LoVo (cell line): ENCODE results near the gene FAM78B.

Experiments
- DNase-seq: peaks from one replicate; pipeline ENCODE4 v3.0.0-alpha.2; 2016; ENCODE audit warnings: low spot score

FAM78B gene

DNA sequence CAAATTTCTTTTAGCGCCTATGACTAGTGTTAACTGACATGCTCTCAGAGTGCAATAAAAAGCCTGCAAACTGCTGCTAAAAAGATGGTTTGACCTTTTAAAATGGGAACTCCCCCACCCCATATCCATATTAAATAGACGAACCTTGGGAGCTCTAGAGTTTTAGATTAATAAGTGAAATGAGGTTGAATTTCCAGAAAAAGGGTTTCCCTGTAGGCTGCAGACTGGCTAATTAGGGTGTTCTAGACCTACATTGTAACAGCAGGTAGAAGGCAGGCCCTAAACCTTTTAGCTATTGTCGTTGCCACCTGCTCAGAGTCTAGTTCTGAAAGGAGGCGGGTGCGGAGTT lies 2.2 kb downstream of the FAM78B start:
- DNase-seq: no peak

DNA sequence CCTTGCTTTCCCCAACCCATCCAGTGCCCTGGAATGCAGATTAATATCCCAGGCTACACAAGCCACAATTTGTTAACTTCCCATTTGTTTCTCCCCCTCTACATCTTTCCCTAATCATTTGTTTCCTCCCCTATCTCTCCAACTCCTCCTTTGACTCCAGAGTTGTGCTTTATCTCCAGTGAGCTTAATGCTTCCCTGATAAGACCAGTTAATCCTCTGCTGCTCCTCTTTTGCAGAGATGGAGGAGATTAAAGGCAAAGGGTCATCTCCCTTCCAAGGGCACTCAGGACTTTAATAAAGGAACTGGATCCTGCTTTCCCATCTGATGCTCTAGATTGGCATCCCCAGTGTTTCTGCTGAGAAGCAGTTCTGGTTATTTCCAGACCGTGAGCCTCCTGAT lies 7.1 kb downstream of the FAM78B start:
- DNase-seq: no peak

DNA sequence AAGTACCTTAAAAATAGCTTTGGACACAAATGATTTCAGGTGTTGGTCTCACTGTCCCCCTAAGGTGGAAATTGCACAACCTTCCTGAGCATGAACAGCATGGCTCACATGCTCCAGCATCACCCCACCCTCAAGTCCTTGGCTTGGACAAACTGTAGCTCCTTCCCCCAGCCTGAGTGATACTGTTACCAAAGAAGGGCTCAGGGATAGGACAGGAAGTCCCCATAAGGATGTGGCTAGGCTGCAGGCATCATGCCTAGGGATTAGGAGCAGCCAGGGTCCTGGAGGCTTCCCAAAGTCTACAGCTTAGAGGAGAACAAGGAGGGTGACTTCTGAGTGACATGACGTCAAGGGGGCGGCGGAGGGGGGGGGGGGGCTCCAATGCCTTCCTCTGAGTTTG lies 10.1 kb downstream of the FAM78B start:
- no peak for DNase-seq

DNA sequence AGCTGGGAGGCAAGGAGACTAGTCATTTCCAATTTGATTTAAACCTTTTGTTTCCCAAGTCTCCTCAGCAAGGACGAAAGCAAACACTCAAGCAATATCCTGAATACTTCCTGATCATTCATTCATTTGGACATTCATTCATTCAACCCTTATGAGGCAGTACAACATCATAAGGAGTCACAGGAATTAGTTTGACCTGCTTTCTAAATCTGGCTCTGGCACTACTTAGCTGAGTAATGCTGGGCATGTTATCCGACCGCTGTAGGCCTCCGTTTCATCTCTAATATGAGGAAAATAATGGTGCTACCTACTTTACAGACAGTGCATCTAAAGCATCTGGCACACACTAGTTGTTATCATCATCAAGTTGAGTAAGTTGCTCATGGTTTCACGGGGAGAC lies 11.7 kb downstream of the FAM78B start:
- DNase-seq: no peak

DNA sequence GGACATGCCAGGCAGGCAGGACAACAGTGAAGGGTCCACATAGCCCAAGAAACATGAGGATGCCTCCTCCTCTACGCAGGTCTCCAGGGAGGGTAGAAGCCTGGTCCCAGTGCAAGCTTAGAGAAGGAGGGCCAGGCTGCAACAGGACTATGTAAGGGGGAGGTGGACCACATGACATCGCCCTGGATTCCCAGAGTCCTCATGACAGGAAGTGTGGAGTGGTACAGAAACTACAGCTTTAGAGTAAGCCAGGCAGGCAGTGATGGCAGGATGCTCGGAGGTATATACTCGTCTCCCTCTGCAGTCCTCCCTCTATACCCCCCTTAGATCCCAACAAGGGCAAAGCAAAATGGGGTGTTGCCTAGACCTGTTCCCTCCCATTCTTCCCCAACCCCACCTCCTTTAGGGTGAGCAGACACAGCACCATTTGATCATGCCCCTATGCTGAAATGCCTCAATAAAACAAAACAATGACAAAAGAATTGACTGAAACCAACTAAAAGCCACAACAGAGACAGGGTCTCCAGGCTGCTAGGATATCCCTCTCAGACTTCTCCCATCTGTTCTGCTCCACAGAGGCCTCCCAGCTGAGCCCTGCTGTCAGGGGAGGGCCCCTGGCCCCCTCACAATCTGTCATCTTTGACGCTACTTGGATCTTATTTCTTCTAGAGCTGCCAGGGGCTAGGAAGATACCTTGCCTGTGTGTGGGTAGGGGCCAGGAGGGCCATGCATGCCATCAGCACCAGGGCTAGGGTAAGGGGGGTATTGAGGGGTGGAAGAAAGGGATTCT lies 13.1 kb downstream of the FAM78B start:
- no peak for DNase-seq

DNA sequence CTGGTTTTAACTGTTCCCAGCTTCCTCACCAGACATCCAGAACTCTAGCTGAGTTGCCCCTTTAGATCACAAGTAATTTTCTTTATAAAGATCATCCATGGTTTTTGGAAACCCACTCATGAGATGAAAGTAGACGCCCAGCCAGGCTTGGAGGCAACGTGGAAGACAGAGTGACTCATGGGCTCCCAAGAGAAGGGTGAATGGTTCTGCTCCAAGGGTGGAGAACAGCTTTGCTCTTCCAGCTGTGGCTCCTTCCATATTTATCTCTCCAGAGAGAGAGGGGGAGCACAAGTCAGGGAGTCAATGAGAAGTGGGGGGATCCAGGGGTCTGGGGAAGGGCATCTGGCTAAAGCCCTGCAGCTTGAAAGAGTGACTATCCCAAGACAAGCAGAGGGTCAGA lies 13.8 kb downstream of the FAM78B start:
- DNase-seq: no peak

DNA sequence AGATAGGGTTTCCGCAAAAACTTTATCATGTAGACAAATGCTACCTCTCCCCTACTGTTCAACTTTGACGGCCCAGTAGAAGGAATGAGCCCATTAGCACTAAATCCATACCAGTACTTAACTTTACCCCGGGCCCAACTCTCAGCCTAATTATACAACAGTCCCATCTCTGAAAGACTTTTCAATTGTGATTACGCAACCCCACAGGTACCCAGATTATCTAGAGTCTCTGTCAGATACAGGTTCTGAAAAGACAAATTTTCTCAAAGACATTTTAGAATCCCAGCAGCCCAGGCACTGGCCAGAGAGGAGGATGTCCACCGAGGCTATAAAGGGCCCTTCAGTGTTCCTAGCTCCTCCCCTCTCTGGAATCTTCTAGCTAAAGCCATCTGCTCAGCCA lies 15.0 kb downstream of the FAM78B start:
- no peak for DNase-seq

DNA sequence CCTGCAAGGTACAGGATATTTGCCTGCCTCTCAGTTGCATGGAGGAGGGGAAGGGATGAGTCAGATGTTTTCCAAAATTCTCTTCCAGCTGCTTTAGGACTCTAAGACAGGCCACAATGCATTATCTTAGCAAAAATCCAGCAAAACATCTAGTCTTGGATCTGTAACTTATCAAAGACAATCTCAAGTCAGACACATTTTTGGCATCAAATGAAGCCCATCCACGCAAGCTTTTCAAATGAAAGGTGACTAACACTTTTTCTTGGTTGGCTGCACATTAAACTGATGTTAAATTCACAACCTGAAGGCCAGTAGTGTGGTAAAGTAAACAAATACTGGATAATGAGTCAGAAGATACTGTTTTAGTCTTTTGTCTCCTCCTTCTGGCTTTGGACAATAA lies 21.3 kb downstream of the FAM78B start:
- DNase-seq: no peak

DNA sequence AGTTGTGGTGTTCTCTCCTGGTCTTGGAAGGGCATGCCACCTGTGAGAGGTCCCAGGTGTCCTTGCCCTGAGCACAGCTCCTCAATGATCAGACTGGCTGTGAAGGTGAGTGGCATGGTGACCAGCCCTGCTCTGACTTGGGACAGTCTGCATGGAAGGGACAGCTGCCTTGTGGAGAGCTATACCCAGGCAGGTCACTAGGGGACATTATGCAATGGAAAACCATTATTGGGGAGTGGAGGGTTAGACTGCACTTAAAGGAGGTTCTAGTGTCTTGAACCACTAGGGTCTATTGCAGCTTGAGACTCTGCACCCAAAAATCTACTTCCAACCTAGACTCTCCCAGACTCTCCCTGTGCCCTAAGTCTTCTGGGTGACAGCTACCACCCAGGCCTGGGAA lies 24.8 kb downstream of the FAM78B start:
- DNase-seq: no peak

DNA sequence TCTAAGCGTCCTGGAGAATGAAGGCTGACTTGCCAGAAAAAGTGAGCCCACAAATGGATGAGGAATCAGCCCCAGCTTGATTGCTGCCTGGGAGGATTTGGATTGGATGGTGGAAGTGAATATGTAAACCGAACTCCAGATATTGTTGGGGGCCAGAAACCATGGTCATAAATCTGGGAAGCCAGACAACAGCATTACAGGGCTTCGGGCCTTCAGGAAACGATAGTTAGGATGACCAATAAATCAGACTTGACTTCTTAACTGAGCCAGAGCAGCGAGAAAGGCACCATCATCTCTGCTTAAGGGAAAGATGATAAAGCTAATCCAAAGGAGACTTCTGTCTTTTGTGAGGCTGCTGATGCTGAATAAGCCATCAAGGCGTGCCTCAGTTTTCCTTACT lies 26.6 kb downstream of the FAM78B start:
- no peak for DNase-seq

DNA sequence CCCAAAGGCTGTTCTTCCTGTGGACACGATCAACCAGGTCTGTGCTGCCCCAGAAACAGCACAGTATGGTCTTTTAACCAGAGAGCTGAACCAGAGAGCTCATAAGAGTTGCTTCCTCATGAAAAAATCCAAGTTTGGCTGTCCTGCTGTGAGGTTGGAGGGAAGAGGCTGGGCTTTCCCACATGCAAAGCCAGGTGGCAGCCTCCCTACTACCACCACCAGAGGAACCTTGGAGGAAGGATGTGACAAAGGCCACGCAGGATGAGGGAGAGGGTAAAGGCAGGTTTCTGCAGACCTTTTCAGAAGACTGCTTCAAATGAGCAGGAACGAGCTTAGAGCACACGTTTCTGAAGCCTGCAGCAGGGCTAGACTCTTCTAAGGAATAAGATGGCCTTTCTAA lies 27.1 kb downstream of the FAM78B start:
- DNase-seq: no peak

DNA sequence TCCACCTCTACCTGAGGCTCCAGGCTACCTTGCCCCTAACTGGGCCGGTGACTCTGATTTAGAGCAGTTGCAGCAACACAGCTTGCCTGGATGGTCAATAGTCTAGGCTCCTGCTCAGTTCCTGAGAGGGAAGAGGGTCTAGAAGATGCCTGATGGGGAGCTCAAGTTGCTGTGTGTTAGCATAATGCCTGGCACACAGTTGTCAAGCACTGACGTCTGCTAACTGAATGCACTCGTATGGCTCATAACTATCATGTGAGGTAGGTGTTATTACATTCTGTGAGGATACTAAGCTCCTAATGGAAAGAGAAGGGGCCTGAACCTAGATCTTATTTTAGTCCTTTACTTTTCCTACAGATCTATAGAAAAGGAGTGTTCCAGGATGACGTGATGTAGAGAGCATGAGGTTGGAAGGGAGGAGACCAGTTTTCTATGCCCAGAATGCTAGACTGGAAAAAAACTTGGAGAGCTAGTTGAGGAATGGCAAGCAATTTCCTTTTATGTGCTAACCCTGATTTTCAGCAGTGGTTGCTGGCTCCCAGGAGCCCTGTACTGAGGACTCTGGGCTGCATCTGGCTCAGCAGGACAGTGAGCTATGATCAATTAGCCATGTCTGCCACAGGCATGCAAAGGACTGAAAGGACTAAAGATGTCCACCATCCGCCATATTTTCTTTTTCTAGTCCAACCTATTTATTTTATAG lies 30.0 kb downstream of the FAM78B start:
- no peak for DNase-seq

DNA sequence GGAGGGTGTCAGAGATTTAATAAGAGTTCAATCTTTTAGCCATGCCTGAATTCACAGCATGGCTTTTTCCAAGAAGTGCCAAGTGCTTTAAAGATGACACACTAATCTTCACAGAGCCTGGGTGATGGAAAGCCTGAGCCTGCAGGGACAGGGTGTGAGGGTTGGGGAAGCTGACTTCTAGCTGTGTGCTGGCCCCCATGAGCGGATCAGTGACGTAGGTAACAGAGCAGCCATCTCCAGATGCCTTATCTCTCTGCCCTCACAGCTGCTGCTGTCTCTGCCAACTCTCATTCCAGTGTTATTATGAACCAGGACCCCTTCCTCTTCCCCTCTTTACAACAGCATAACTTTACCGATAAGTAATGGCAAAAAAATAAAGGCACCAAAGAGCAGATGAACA lies 30.6 kb downstream of the FAM78B start:
- DNase-seq: no peak

DNA sequence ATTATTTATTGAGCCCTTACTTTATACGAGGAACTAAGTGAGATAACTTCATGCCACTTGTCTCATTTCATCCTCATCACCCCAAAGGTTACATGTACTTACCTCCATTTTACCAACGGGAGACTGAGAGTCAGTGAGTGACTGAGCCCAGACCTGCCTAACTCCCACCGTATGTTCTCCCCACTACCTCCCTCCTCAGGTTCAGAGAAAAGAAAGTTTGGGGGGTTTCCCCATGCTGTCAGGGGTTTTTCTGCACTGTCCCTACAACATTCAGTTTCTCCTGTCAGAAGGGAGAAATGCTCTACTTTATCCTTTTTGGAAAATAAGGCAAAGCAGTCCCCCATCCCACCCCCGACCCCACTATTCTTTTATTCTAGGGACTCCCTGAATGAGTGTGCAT lies 32.9 kb downstream of the FAM78B start:
- DNase-seq: no peak

DNA sequence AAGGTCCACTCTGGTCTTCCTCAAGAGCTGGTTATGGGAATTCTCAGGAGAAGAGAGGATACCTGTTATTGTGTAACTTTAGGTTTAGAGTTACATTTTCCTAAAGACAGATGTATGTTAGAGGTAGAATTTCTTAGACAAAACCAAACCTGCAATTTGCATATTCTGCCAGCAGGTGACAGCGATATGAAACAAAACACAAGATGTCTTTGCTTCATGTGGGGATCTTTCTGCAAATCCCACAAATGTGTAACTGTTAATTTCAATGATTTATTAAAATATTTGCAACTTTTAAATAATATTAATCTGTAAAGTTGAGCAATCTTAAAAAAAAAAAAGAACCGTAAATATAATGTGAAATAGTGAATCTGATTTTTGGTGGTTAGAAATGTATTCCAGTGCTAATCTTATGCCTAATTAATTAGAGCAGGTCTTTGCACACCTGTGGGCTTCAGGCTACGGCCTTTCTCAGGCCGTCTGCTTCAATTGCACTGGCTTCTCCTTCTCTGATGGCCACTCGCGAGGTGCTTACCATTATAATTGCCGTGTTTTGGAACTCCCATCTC lies 33.4 kb downstream of the FAM78B start:
- no peak for DNase-seq

DNA sequence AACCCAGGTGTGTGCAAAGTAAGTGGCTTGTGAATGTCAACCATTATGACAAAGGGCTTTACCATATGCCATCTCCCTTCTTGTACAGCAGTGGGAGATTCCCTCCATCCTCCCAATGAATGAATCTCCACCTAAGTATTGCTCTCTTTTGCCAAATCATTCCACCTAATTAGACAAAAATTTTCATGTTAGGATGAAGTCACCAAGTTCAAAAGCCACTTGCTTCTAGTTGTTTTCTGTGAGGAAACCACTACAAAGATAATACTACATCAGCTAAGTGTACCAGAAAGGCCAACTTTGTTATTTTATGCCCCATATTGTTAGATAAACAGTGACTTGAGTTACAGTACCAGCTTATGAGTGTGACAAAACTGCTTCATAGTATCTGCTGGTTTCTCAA lies 34.3 kb downstream of the FAM78B start:
- no peak for DNase-seq

DNA sequence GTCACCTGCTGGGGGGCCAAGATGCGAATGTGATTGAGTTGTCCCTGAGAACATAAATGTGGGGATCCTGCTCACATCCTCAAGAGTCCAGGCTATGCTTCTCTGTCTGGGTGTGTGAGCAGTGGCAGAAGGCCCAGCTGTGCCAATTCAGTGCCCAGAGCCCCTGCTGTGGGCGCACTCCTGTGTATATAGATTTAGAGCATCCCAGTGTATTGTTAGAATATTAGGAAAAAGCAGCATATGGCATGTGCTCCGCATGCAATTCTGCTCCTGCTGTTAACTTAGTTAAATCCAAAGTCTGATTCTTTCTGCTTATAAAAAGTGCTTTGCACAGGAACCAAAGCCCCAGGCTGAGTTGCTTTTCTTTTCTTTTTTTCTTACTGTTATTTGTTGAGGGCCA lies 37.8 kb downstream of the FAM78B start:
- no peak for DNase-seq

DNA sequence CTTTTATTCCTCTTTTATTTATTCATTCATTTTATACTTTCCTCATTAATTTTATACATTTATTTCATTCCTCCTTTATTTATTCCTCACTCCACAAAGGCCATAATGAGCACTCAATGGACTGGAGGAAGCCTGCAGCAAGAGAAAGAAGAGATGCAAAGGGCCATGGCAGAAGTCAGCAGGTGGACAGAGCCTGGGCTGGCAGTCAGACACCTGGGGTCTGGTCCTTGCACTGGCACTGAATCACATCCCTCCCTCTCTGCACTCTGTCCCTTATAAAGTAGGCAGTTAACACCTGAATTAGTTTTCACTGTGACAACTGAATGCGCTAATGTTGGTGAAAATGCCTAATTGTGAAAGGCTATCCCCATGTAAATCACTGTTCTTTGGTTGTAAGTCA lies 38.6 kb downstream of the FAM78B start:
- DNase-seq: no peak

DNA sequence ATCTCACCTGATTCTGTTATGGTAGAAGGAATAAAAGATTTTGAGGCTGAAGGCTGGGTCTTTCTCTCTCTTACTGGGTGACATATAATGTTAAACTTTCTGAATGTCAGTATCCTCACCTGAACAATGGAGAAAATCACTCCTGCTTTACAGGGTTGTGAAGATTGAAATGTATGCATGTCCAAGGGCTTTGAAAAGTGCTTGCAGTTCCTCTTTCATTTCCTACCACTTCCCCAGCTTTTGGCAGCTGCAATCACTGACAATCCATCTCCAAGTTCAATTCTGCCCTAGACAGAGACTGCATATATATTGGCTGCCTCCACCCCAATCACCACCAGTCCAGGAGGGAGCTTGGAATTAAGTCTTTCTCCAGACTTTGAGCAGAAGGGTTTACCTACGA lies 39.8 kb downstream of the FAM78B start:
- no peak for DNase-seq

DNA sequence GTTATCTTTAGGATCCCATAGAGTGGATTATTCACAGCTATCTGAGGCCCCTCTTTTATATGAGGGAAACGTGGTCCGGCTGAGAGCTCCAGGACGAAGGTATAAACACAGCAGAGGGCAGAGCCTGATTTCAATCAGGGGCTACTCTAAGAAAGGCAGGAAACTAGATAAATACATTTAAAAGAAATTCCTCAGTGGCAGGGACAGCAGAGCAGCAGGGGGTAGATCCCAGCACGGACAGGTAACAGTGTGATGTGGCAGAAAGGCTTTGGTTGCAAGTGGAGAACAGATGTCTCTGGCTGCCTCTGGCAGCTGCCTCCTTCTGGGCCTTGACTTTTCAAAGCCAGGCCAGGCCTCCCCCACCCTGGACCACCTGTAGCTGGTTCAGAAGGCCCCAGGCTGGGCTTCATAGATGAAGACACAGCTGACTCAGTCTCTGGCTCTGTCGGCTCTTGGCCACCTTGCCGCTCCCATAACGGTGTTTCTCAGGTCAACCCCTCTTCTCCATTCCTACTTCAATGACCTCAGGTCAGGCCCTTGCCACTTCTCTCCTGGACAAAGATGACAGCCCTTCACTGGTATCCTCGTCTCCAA lies 43.8 kb downstream of the FAM78B start:
- no peak for DNase-seq

DNA sequence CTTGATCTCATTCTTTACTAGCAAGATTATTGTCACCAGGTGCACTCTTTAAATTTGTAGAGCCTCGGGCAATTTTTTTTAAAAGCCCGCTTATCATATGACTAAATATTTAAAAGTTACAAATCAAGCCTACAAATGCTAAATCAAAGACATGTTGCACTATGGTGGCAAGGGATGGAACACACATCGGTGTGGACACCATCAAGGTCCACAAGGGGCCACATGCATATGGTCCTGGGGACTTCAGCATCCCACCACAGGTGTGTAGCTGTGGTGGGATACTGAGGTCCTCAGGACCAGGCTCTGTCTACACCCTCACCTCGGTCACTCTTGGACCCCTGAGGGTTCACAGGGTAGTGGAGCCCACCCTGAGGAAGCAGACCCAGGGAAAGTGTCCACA lies 45.8 kb downstream of the FAM78B start:
- DNase-seq: no peak

DNA sequence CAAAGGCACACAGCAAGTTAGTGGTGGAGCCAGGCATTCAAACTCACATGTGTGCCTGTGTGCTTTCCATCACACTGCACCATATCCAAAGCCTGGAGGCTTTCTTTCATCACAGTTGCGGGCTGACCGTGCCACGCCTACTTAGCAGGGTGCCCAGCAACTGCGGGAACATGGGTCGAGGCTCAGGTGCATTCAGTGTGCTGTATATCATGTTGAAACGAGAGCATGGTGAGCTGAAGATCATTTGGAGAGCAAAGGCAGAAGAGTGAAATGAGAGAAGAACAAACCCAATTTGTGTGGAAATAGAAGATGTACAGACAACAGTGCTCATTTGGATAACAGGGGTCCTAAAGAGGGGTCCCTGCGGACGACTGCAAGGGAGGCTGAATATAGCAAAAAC lies 46.5 kb downstream of the FAM78B start:
- DNase-seq: no peak

DNA sequence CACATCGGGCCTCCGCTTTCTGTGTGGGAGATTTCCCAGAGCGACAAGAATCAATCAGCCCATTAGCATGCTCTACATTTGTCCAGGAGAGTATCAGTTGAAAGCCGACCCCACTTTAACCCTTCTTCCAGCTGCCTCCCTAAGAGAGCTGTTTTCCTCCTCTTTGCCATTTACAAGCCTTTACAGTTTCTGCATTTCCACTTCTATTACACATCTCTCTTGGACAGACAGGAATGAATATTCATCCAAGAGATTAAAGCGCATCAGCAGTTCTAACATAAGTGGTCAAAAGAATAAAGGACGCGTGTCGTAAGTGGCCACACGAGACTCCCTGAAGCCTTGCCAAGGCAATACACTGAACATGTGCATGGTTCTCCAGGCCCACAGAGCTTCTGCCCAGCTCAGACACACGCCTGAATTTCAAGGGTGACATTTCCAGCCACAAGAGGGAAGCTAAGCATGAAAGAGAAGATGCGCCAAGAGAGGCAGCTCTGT lies 47.3 kb downstream of the FAM78B start:
- no peak for DNase-seq
